K562 (cell line): Measurements from ENCODE around the gene ABCA3. TPM values are rescaled to one million over a fixed set of nuclear protein-coding genes. Genes with fewer than 3 reads are reported as not detected.

Source experiments
- BACH1 ChIP-seq: fragments of 200-800 bp; sonication (Bioruptor generic); IDR thresholded peaks from 2 replicates; pipeline ENCODE4 v1.6.1; 2016; ENCODE audit warnings: missing genetic modification characterization, missing compliant biosample characterization
- BCOR ChIP-seq: fragments of 450-650 bp; IDR thresholded peaks from 2 replicates; pipeline ENCODE4 v1.6.1; 2016
- CBX3 ChIP-seq, 2 experiments: IDR thresholded peaks; 1 replicate in 1 of 2; 2 replicates in 1 of 2; pipeline ENCODE4 v1.6.1; 2012; ENCODE audit warnings: inconsistent platforms in 2 of 2, low read length in 2 of 2, borderline replicate concordance in 1 of 2, control low read depth in 1 of 2
- CHD2 ChIP-seq: IDR thresholded peaks from 2 replicates; pipeline ENCODE4 v1.6.1; 2011; ENCODE audit warnings: low read depth, low read length
- HDAC1 ChIP-seq, 2 experiments: fragments of 450-650 bp; IDR thresholded peaks; 2 replicates each; pipeline ENCODE4 v1.6.1; 2016 to 2017; ENCODE audit warnings: inconsistent platforms in 1 of 2, mild to moderate bottlenecking in 1 of 2, moderate library complexity in 1 of 2
- HSF4 ChIP-seq: fragments of 250-450 bp; sonication (Bioruptor Pico); IDR thresholded peaks from 2 replicates; pipeline ENCODE4 v2.1.2; 2022; ENCODE audit warnings: mild to moderate bottlenecking, moderate library complexity, borderline replicate concordance
- JUND ChIP-seq, 2 experiments: IDR thresholded peaks; 2 replicates in 1 of 2; 3 replicates in 1 of 2; pipeline ENCODE4 v1.6.1; 2011; ENCODE audit warnings: borderline replicate concordance in 2 of 2, low read depth in 2 of 2, low read length in 2 of 2, improper control_type of control experiment in 1 of 2, missing biosample characterization in 1 of 2, missing genetic modification characterization in 1 of 2, missing genetic modification reagents in 1 of 2
- KDM4B ChIP-seq, 2 experiments: fragments of 450-650 bp in 1 of 2; sonication (generic) in 1 of 2; IDR thresholded peaks; 2 replicates each; pipeline ENCODE4 v1.6.1; 2016 to 2017; ENCODE audit warnings: borderline replicate concordance in 2 of 2, antibody characterized with exemption in 1 of 2, low read depth in 1 of 2, mild to moderate bottlenecking in 1 of 2
- MAFG ChIP-seq: fragments of 450-650 bp; conservative IDR thresholded peaks from 2 replicates; pipeline ENCODE4 v1.6.1; 2016; ENCODE audit warnings: missing genetic modification characterization, missing compliant biosample characterization
- MEF2A ChIP-seq: IDR thresholded peaks from 2 replicates; pipeline ENCODE4 v1.6.1; 2011; ENCODE audit warnings: low read depth, mild to moderate bottlenecking, low read length, moderate library complexity; ENCODE audit not compliant: control insufficient read depth
- NELFE ChIP-seq: IDR thresholded peaks from 2 replicates; pipeline ENCODE4 v1.6.1; 2011; ENCODE audit warnings: mild to moderate bottlenecking; ENCODE audit not compliant: insufficient read depth, insufficient read length
- POLR3A ChIP-seq: IDR thresholded peaks from 2 replicates; pipeline ENCODE4 v1.6.1; 2011; ENCODE audit warnings: borderline replicate concordance, mild to moderate bottlenecking, moderate library complexity; ENCODE audit not compliant: insufficient read length, insufficient read depth; ENCODE audit errors: extremely low read depth
- RBM14 ChIP-seq: fragments of 200-400 bp; formaldehyde crosslinking; IDR thresholded peaks from 2 replicates; pipeline ENCODE4 v1.6.1; 2018; ENCODE audit warnings: low read depth, mild to moderate bottlenecking, low read length, moderate library complexity, borderline replicate concordance; ENCODE audit not compliant: insufficient read depth
- RBM15 ChIP-seq: fragments of 200-400 bp; formaldehyde crosslinking; IDR thresholded peaks from 2 replicates; pipeline ENCODE4 v1.6.1; 2018; ENCODE audit warnings: mild to moderate bottlenecking, low read length, moderate library complexity; ENCODE audit not compliant: insufficient read depth
- SMAD1 ChIP-seq: fragments of 150-350 bp; IDR thresholded peaks from 2 replicates; pipeline ENCODE4 v1.6.1; 2014; ENCODE audit warnings: low read length, low read depth; ENCODE audit not compliant: partially characterized antibody
- SMAD2 ChIP-seq: fragments of 150-350 bp; IDR thresholded peaks from 2 replicates; pipeline ENCODE4 v1.6.1; 2014; ENCODE audit warnings: low read depth, mild to moderate bottlenecking, low read length
- SMARCA4 ChIP-seq: fragments of 450-650 bp; IDR thresholded peaks from 2 replicates; pipeline ENCODE4 v1.6.1; 2016
- SRF ChIP-seq, 2 experiments: fragments of 250-450, 450-650 bp in 1 of 2; sonication (Bioruptor Pico) in 1 of 2; sonication (generic) in 1 of 2; formaldehyde crosslinking; IDR thresholded peaks; 2 replicates each; pipeline versions ENCODE4 v1.5.0 to v1.5.1; 2020 to 2022; ENCODE audit warnings: mild to moderate bottlenecking in 1 of 2, missing genetic modification reagents in 1 of 2
- SUPT5H ChIP-seq: fragments of 450-650 bp; IDR thresholded peaks from 2 replicates; pipeline ENCODE4 v1.6.1; 2016
- TAL1 ChIP-seq: fragments of 450-650 bp; IDR thresholded peaks from 2 replicates; pipeline ENCODE4 v1.6.1; 2016; ENCODE audit warnings: mild to moderate bottlenecking
- ZKSCAN8 ChIP-seq: fragments of 200-800 bp; sonication (Bioruptor generic); IDR thresholded peaks from 2 replicates; pipeline ENCODE4 v1.6.1; 2016; ENCODE audit warnings: missing genetic modification characterization, missing compliant biosample characterization
- ZSCAN29 ChIP-seq: fragments of 450-650 bp; IDR thresholded peaks from 2 replicates; pipeline ENCODE4 v1.6.1; 2017
- polyA plus RNA-seq, 8 experiments: library from polyadenylated mRNA; depleted of rRNA in 4 of 8; stranded (reverse) in 5 of 8; unstranded in 3 of 8; fragments of >200 nt; fragmentation: Nextera tagmentation in 2 of 8; fragmentation: Illumina TruSeq in 1 of 8; extraction: Ambion mirVana in 2 of 8; extraction: Trizol in 1 of 8; gene quantifications; 2 replicates each; pipeline versions ENCODE4 v1.2.1 to v1.2.3, GENCODE V29; 2011 to 2014; ENCODE audit warnings: inconsistent platforms in 1 of 8, missing spikeins in 1 of 8
- total RNA-seq, 7 experiments: library from RNA; depleted of rRNA in 6 of 7; stranded (reverse); fragments of >200 nt in 6 of 7; fragmentation: Illumina TruSeq in 2 of 7; extraction: Trizol in 2 of 7; gene quantifications; 2 replicates each; pipeline versions ENCODE4 v1.2.1 to v1.2.3, GENCODE V29; 2011 to 2021; ENCODE audit warnings: low replicate concordance in 1 of 7
- TF ChIP-seq, protein P1 (sequence below): sonication (generic); formaldehyde crosslinking; IDR thresholded peaks from 2 replicates; pipeline ENCODE4 v1.8.1; 2022; ENCODE audit warnings: missing genetic modification reagents
- TF ChIP-seq, protein P2 (sequence below): fragments of 200-800 bp; sonication (Bioruptor generic); IDR thresholded peaks from 2 replicates; pipeline ENCODE4 v1.6.1; 2017; ENCODE audit warnings: missing genetic modification characterization, missing compliant biosample characterization
- TF ChIP-seq, protein P3 (sequence below): fragments of 450-650 bp; formaldehyde crosslinking; IDR thresholded peaks from 2 replicates; pipeline ENCODE4 v1.4.0; 2020; ENCODE audit warnings: mild to moderate bottlenecking, moderate library complexity

Gene ABCA3
- total and polyA plus RNA-seq, 9 of the 15 experiments (the other 6 are each of a cell fraction or from before 2014, with no cell fraction given), result 0.66 to 23.7 (median 6.9) TPM

DNA sequence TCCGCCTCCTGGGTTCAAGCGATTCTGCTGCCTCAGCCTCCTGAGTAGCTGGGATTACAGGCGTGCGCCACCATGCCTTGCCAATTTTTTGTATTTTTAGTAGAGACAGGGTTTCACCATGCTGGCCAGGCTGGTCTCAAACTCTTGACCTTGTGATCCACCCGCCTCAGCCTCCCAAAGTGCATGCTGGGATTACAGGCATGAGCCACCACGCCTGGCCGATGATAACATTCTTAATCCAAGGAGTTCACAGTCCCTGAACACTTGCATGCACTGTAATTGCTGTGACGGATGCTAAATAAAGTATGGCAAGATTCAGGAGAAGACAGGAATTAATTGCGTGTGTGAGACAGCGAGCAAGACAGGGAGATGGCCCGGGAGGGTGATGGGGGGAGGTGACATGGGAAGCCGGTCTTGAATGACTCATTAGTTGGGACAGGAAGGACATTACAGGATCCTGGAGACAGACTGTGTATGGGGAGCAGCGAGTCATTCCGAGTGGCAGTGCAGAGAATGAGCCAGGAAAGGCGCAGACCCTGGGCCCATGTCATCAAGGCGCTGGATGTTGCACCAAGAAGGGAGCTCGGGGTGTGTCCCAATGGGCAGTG, 6.7 kb downstream of the ABCA3 start (continued):
- TF ChIP-seq MAFG (no peak), NELFE (no peak), ZKSCAN8 (no peak), SUPT5H (peak; percentile 36; the same call in 1 of the 2 replicates), RBM14 (no peak), KDM4B (IDR thresholded peaks at IDR 0.05; ENCODE audit: borderline replicate concordance in 2 of 2, low read depth in 1 of 2) (no peak), JUND (IDR thresholded peaks at IDR 0.05; ENCODE audit: borderline replicate concordance, low read depth, low read length) (peak; percentile 91), JUND (tag; IDR thresholded peaks at IDR 0.05; ENCODE audit: borderline replicate concordance, low read depth, low read length) (peak; percentile 72; the same call in 2 of the 3 replicates), BACH1 (tag) (no peak), SMAD2 (no peak), MEF2A (no peak), SRF (CRISPR knock-in tag; IDR thresholded peaks at IDR 0.05) (no peak), HDAC1 (IDR thresholded peaks at IDR 0.05) (peak in 1 of 2 experiments; percentile 21; a peak in 1 of 4 replicates), POLR3A (peak; percentile 43), HSF4 (CRISPR knock-in tag) (no peak), ZSCAN29 (no peak), RBM15 (no peak), TAL1 (no peak), SMAD1 (no peak), CBX3 (IDR thresholded peaks at IDR 0.05; ENCODE audit: borderline replicate concordance in 1 of 2, low read length in 2 of 2) (no peak), CHD2 (no peak), SMARCA4 (peak; percentile 64), BCOR (0 out of 2 replicates have a peak, but pooled peaks have one; percentile 14)
- TF ChIP-seq, protein P1, sequence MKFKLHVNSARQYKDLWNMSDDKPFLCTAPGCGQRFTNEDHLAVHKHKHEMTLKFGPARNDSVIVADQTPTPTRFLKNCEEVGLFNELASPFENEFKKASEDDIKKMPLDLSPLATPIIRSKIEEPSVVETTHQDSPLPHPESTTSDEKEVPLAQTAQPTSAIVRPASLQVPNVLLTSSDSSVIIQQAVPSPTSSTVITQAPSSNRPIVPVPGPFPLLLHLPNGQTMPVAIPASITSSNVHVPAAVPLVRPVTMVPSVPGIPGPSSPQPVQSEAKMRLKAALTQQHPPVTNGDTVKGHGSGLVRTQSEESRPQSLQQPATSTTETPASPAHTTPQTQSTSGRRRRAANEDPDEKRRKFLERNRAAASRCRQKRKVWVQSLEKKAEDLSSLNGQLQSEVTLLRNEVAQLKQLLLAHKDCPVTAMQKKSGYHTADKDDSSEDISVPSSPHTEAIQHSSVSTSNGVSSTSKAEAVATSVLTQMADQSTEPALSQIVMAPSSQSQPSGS, result no peak
- TF ChIP-seq, protein P2, sequence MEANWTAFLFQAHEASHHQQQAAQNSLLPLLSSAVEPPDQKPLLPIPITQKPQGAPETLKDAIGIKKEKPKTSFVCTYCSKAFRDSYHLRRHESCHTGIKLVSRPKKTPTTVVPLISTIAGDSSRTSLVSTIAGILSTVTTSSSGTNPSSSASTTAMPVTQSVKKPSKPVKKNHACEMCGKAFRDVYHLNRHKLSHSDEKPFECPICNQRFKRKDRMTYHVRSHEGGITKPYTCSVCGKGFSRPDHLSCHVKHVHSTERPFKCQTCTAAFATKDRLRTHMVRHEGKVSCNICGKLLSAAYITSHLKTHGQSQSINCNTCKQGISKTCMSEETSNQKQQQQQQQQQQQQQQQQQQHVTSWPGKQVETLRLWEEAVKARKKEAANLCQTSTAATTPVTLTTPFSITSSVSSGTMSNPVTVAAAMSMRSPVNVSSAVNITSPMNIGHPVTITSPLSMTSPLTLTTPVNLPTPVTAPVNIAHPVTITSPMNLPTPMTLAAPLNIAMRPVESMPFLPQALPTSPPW (CRISPR knock-in tag), result peak; percentile 35; the same call in 1 of the 2 replicates
- TF ChIP-seq, protein P3, sequence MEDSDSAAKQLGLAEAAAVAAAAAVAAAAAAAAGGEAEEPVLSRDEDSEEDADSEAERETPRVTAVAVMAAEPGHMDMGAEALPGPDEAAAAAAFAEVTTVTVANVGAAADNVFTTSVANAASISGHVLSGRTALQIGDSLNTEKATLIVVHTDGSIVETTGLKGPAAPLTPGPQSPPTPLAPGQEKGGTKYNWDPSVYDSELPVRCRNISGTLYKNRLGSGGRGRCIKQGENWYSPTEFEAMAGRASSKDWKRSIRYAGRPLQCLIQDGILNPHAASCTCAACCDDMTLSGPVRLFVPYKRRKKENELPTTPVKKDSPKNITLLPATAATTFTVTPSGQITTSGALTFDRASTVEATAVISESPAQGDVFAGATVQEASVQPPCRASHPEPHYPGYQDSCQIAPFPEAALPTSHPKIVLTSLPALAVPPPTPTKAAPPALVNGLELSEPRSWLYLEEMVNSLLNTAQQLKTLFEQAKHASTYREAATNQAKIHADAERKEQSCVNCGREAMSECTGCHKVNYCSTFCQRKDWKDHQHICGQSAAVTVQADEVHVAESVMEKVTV (CRISPR knock-in tag), result no peak
